Activated CD4-positive, alpha-beta T cell treated with anti-CD3 and anti-CD28 coated beads, Interleukin-2, amount 10 ng/mL, durations not matched to agents 24 days and 14 days (primary cell): Measurements from ENCODE around the gene MBTPS1. TPM values are rescaled to one million over a fixed set of nuclear protein-coding genes. Genes with fewer than 3 reads are reported as not detected.

Experiments used
- DNase-seq: peaks from one replicate; pipeline ENCODE4 v3.0.0; 2022
- H3K27ac Mint-ChIP-seq: one replicate; pipeline ENCODE4 v1.8.0; 2022; ENCODE audit warnings: mild to moderate bottlenecking, mixed read lengths
- H3K27me3 Mint-ChIP-seq: one replicate; pipeline ENCODE4 v1.8.0; 2022; ENCODE audit warnings: mixed read lengths
- H3K36me3 Mint-ChIP-seq: one replicate; pipeline ENCODE4 v1.8.0; 2022; ENCODE audit warnings: low read depth, mild to moderate bottlenecking, mixed read lengths
- H3K4me1 Mint-ChIP-seq: one replicate; pipeline ENCODE4 v1.8.0; 2021; ENCODE audit warnings: mixed read lengths
- H3K4me3 Mint-ChIP-seq: one replicate; pipeline ENCODE4 v1.8.0; 2022; ENCODE audit warnings: mild to moderate bottlenecking, moderate library complexity, mixed read lengths
- H3K9me3 Mint-ChIP-seq: one replicate; pipeline ENCODE4 v1.8.0; 2021; ENCODE audit warnings: mixed read lengths
- intact Hi-C: fragments of 100-400 bp; cut with micrococcal nuclease; formaldehyde crosslinking; loops from one replicate; pipeline ENCODE4 v1.15.1; 2023
- total RNA-seq: library from RNA; stranded (reverse); gene quantifications from 2 replicates; pipeline ENCODE4 v1.2.3, GENCODE V29; 2022

Gene MBTPS1
- total RNA-seq, 1 donor from 2014 or later, result 52.3 TPM

DNA sequence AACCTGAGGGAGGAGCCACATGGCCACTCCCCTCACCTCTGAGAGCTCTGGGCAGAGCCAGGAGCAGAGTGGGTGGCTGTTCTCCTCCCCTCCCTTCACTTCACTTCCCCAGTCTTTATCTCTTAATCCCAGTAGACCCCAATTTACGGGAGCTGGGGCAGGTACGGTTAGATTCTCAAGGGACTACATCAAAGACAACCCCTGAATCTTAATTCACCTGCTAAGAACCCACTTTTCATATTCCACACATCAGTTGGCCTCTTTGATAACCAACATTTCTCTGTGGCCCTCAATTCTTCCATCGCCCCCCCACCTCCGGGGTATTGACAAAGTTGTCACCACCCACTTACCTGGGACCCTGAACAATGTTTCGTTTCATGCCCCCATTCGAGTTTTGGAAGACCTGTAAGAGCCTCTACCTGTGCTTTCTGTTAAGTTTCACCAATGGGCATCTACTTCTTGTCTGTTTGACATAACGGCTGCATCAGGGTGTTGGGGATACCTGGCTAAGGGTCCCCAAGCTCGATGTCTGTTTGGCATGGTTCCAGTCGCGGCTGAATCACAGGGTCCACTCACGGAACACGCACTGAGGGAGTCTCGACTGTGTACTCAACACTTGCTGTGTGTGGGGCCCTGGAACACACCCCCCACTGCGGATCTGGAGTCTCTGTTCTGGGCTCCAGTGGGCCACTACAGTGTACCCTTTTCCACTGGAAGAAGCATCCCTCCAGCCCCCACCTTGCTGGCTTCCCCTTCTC, 102.0 kb downstream of the MBTPS1 start:
- Mint-ChIP-seq H3K4me1 (peaks cover 3% of the 10 kb centered on the region), H3K27ac (no peak overlapping the region), H3K9me3 (no peaks in the 10 kb centered on the region), H3K4me3 (no peak overlapping the region), H3K27me3 (no peaks in the 10 kb centered on the region), H3K36me3 (no peaks in the 10 kb centered on the region)
- DNase-seq, result no peak
- intact Hi-C loops, result no loop called here

DNA sequence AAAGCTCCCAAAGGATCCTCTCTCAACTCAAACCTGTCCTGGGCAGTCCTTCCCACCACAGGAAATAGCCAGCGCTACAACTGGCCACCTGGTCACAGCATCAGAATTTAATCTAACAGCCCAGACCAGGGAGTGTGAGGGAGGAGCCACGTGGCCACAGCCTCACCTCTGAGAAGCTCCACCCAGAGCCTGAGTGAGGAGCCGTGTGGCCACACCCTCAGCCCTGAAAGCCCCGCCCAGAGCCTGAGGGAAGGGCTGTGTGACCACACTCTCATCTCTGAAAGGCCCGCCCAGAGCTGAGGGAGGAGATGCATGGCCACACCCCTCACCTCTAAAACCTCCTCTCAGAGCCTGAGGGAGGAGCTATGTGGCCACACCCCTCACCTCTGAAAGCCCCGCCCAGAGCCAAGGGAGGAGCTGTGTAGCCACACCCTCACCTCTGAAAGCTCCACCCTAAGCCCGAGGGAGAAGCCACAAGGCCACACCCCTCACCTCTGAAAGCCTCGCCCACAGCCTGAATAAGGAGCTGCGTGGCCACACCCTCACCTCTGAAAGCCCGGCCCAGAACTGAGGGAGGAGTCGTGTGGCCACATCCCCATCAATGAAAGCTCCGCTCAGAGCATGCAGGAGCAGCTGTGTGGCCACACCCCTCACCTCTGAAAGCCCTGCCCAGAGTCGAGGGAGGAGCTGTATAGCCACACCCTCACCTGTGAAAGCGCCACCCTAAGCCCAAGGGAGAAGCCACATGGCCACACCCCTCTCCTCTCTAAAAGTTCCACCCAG, 102.8 kb downstream of the MBTPS1 start:
- peak; percentile 87 for DNase-seq
- H3K9me3 Mint-ChIP-seq, result no peaks in the 10 kb centered on the region
- H3K4me3 Mint-ChIP-seq, result no peak overlapping the region
- intact Hi-C loops, result no loop called here
- H3K27ac Mint-ChIP-seq, result no peak overlapping the region
- H3K27me3 Mint-ChIP-seq, result no peaks in the 10 kb centered on the region
- peaks cover 3% of the 10 kb centered on the region for H3K4me1 Mint-ChIP-seq
- H3K36me3 Mint-ChIP-seq, result no peaks in the 10 kb centered on the region

DNA sequence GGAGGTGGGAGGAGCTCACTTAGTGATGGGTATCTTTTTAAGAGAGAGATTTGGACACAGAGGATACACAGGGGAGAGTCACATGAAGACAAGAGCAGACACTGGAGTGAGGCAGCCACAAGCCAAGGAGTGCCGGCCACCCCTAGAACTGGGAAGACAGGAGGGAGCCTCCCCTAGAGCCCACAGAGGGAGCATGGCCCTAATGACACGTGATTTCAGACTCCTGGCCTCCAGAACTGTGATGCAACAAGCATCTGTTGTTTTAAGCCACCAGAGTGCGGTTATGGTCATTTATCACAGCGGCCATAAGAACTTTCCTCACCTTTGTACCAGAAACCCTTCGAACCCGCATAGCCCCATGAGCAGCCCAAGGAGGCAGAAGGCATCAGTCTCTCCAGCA, 107.5 kb downstream of the MBTPS1 start:
- Mint-ChIP-seq H3K4me1 (peaks cover 1% of the 10 kb centered on the region), H3K4me3 (no peak overlapping the region), H3K9me3 (no peaks in the 10 kb centered on the region), H3K27ac (no peak overlapping the region), H3K27me3 (no peaks in the 10 kb centered on the region), H3K36me3 (no peaks in the 10 kb centered on the region)
- intact Hi-C loops, result no loop called here
- DNase-seq, result no peak

DNA sequence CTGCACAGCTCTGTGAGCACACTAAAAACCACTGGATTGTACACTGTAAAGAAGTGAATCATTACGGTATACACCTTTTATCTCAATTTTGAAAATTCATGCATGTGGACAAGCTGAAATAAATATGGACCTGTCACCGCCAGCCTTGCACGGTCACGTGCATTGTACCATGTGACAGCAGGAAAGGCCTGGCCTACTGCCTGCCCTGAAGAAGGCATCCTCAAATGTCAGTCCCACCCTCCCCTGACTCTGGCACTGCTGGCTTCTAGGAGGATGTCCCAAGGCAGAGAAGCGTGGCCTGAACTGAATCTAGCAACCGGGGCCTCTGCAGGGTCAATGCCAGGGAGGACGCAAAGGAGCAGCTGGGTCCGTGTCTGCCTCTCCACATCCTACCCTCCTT, 108.8 kb downstream of the MBTPS1 start:
- no peaks in the 10 kb centered on the region for H3K9me3 Mint-ChIP-seq
- intact Hi-C loops, result no loop called here

DNA sequence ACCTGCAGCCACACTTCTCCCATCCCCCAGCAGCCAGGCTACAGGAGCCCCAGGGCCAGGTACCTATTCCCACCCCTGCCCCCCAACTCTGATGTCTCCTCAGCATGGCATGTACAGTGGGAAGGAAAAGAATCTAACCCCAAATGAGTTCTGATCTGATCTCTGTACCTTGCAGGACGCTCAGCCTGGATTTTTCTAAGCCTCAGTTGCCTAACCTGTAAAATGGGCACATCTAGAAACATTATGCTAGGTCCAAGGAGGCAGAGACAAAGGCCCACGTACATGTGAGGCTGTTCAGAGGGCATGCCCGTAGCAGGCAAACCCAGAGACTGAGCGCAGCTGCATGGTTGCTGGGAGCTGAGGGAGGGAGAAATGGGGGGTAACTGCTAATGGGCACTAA, 109.2 kb downstream of the MBTPS1 start:
- no peak for DNase-seq
- H3K27ac Mint-ChIP-seq, result no peak overlapping the region
- H3K4me3 Mint-ChIP-seq, result no peak overlapping the region
- H3K9me3 Mint-ChIP-seq, result no peaks in the 10 kb centered on the region
- no peaks in the 10 kb centered on the region for H3K4me1 Mint-ChIP-seq
- intact Hi-C loops, result no loop called here
- no peaks in the 10 kb centered on the region for H3K36me3 Mint-ChIP-seq
- no peaks in the 10 kb centered on the region for H3K27me3 Mint-ChIP-seq

More for the DNA sequence above, 108.8 kb downstream of the MBTPS1 start:
- no peaks in the 10 kb centered on the region for H3K36me3 Mint-ChIP-seq
- no peak for DNase-seq
- H3K4me3 Mint-ChIP-seq, result no peak overlapping the region
- no peaks in the 10 kb centered on the region for H3K27me3 Mint-ChIP-seq
- no peaks in the 10 kb centered on the region for H3K4me1 Mint-ChIP-seq
- H3K27ac Mint-ChIP-seq, result no peak overlapping the region

DNA sequence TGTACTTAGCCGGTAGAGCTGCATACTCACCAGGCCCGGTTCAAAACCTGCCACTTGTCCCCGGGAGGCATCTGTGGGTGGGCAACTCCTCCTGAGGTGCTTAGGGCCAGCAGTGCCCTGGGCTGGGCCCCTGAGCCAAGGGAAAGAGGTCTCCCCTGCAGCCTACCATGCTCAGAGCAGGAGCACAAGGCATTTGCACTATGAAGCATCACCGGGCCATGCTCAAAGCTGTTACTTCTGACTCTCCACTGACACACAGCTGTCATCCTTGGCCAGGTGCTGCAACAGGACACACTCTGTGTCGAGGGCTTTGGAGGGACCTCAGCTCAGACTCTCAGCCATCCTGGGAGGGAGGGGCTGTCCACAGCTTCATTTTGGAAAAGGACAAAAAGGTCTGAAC, 111.4 kb downstream of the MBTPS1 start:
- H3K27ac Mint-ChIP-seq, result no peak overlapping the region
- no peaks in the 10 kb centered on the region for H3K4me1 Mint-ChIP-seq
- H3K27me3 Mint-ChIP-seq, result no peaks in the 10 kb centered on the region
- no peak overlapping the region for H3K4me3 Mint-ChIP-seq
- intact Hi-C loops, result no loop called here
- H3K9me3 Mint-ChIP-seq, result no peaks in the 10 kb centered on the region
- H3K36me3 Mint-ChIP-seq, result no peaks in the 10 kb centered on the region
- DNase-seq, result no peak

DNA sequence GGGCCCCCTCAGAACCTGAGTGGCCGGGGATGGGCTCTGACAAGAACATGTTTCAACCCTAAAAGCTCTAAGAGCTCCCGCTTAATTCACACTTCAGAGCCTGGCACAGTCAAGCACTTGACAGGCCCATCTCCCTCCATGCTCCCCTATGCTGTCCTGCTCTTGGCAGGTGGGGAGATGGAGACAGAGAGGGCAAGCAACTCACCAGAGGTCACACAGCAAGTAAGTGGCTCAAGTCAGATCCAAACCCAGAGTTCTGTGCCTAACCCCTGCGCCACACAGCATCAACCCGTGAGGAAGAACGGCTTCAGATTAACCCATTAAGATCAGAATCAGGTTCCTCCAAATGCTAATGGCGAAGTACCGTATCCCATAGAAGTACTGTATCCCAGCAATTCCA, 112.3 kb downstream of the MBTPS1 start:
- no peak overlapping the region for H3K4me3 Mint-ChIP-seq
- intact Hi-C loops, result no loop called here
- H3K36me3 Mint-ChIP-seq, result no peaks in the 10 kb centered on the region
- no peaks in the 10 kb centered on the region for H3K4me1 Mint-ChIP-seq
- H3K27ac Mint-ChIP-seq, result no peak overlapping the region
- DNase-seq, result no peak
- H3K27me3 Mint-ChIP-seq, result no peaks in the 10 kb centered on the region
- H3K9me3 Mint-ChIP-seq, result no peaks in the 10 kb centered on the region

Other genes starting within 250 kb of the MBTPS1 start
- gene MLYCD, start 217.8 kb downstream of the MBTPS1 start, total RNA-seq, result 5.0 and 5.3 TPM in 2 replicates
- 0.72 and 1.3 TPM in 2 replicates for gene OSGIN1, start 163.7 kb downstream of the MBTPS1 start, total RNA-seq
- not detected in 2 replicates for gene NECAB2, start 148.7 kb downstream of the MBTPS1 start, total RNA-seq
- not detected in 2 replicates for gene SLC38A8, start 74.1 kb downstream of the MBTPS1 start, total RNA-seq
- 16.4 and 17.6 TPM in 2 replicates for gene HSDL1, start 28.2 kb upstream of the MBTPS1 start, total RNA-seq
- not detected in 2 replicates for gene DNAAF1, start 28.4 kb upstream of the MBTPS1 start, total RNA-seq
- gene TAF1C, start 70.1 kb upstream of the MBTPS1 start, total RNA-seq, result 60.3 and 61.1 TPM in 2 replicates
- not detected in 2 replicates for gene ADAD2, start 74.2 kb upstream of the MBTPS1 start, total RNA-seq
- gene KCNG4, start 123.1 kb upstream of the MBTPS1 start, total RNA-seq, result not detected in 2 replicates
- gene WFDC1, start 177.9 kb upstream of the MBTPS1 start, total RNA-seq, result not detected in 2 replicates